A549 (cell line): Measurements from ENCODE around the gene AP5S1. TPM values are rescaled to one million over a fixed set of nuclear protein-coding genes. Genes with fewer than 3 reads are reported as not detected.

Source experiments
- ATAC-seq, 2 experiments: fragments of 200-7000 bp in 1 of 2; fragments of >200 bp in 1 of 2; cut with Nextera tagmentation in 1 of 2; cut with Tn5 transposase in 1 of 2; 3 replicates each; pipeline versions ENCODE4 v1.8.0 to v1.9.1; 2018 to 2020; ENCODE audit warnings: mild to moderate bottlenecking in 1 of 2, moderate library complexity in 1 of 2
- CTCF ChIA-PET: fragments of 300-600 bp; sonication (Branson Sonifier 250); formaldehyde crosslinking; extraction: SDS; loops from one replicate; lab custom pipeline; 2021; ENCODE audit warnings: antibody characterized with exemption, inconsistent platforms; lab: Yijun Ruan, JAX
- POLR2A ChIA-PET: fragments of 350-600 bp; formaldehyde crosslinking; extraction: SDS; loops from one replicate; lab custom pipeline; 2021; ENCODE audit warnings: antibody characterized with exemption, inconsistent platforms; lab: Yijun Ruan, JAX
- DNase-seq, 2 experiments: peaks; one replicate each; pipeline versions ENCODE4 v3.0.0 to v3.0.0-alpha.2; 2011 to 2016; ENCODE audit warnings: low read depth in 1 of 2, low spot score in 1 of 2
- FAIRE-seq: peaks from 2 replicates; lab custom pipeline; 2011; peaks lifted over from hg19 to GRCh38; lab: Jason Lieb, UNC
- H3K27ac ChIP-seq, 2 experiments: fragments of >200 bp; sonication (Bioruptor Twin); formaldehyde crosslinking; 3 replicates each; pipeline ENCODE4 v1.5.1; 2016 to 2017
- H3K4me1 ChIP-seq: fragments of >200 bp; sonication (Bioruptor Twin); formaldehyde crosslinking; 3 replicates; pipeline ENCODE4 v1.6.1; 2016
- H3K4me2 ChIP-seq: fragments of >200 bp; sonication (Bioruptor Twin); formaldehyde crosslinking; 3 replicates; pipeline ENCODE4 v1.6.1; 2016
- H3K4me3 ChIP-seq: fragments of >200 bp; sonication (Bioruptor Twin); formaldehyde crosslinking; 3 replicates; pipeline ENCODE4 v1.5.1; 2016
- H3K9me3 ChIP-seq: fragments of >200 bp; sonication (Bioruptor Twin); formaldehyde crosslinking; 3 replicates; pipeline ENCODE4 v1.6.1; 2016
- BCL3 ChIP-seq: fragments of >200 bp; sonication (Bioruptor Twin); formaldehyde crosslinking; IDR thresholded peaks from 3 replicates; pipeline ENCODE4 v1.6.1; 2016
- BHLHE40 ChIP-seq: IDR thresholded peaks from 2 replicates; pipeline ENCODE4 v1.6.1; 2012; ENCODE audit warnings: low read depth, low read length, inconsistent platforms
- CBX2 ChIP-seq: fragments of 200-600 bp; sonication (generic); IDR thresholded peaks from 2 replicates; pipeline ENCODE4 v1.6.1; 2016; ENCODE audit warnings: low read depth, mild to moderate bottlenecking, borderline replicate concordance
- CBX8 ChIP-seq: fragments of 200-600 bp; sonication (generic); IDR thresholded peaks from 2 replicates; pipeline ENCODE4 v1.6.1; 2016
- CEBPB ChIP-seq, 2 experiments: fragments of >200 bp in 1 of 2; sonication (Bioruptor Twin) in 1 of 2; formaldehyde crosslinking in 1 of 2; IDR thresholded peaks; 2 replicates each; pipeline ENCODE4 v1.6.1; 2012 to 2016
- CHD4 ChIP-seq: fragments of 200-600 bp; sonication (generic); IDR thresholded peaks from 2 replicates; pipeline ENCODE4 v1.6.1; 2016; ENCODE audit warnings: antibody characterized with exemption, mild to moderate bottlenecking, borderline replicate concordance
- CTCF ChIP-seq: fragments of >200 bp; sonication (Bioruptor Twin); formaldehyde crosslinking; IDR thresholded peaks from 3 replicates; pipeline ENCODE4 v1.5.1; 2016
- E2F6 ChIP-seq: IDR thresholded peaks from 2 replicates; pipeline ENCODE4 v1.6.1; 2012; ENCODE audit warnings: low read depth, borderline replicate concordance
- EHF ChIP-seq: fragments of 250-450 bp; sonication (Bioruptor Pico); IDR thresholded peaks from 2 replicates; pipeline ENCODE4 v1.5.0; 2020; ENCODE audit warnings: mild to moderate bottlenecking
- ELK1 ChIP-seq: fragments of 150-350 bp; IDR thresholded peaks from 2 replicates; pipeline ENCODE4 v1.6.1; 2014; ENCODE audit warnings: low read depth, mild to moderate bottlenecking, low read length
- ESRRA ChIP-seq: fragments of 150-350 bp; IDR thresholded peaks from 2 replicates; pipeline ENCODE4 v1.6.1; 2014; ENCODE audit warnings: mild to moderate bottlenecking, low read length, borderline replicate concordance
- FOSB ChIP-seq: fragments of 250-450 bp; sonication (Bioruptor Pico); IDR thresholded peaks from 2 replicates; pipeline ENCODE4 v1.5.0; 2020; ENCODE audit warnings: mild to moderate bottlenecking, moderate library complexity
- HES2 ChIP-seq: fragments of >200 bp; sonication (Bioruptor Twin); formaldehyde crosslinking; IDR thresholded peaks from 2 replicates; pipeline ENCODE4 v1.6.1; 2016
- HOXA7 ChIP-seq: fragments of 250-450 bp; sonication (Bioruptor Pico); IDR thresholded peaks from 2 replicates; pipeline ENCODE4 v1.5.0; 2020; ENCODE audit warnings: mild to moderate bottlenecking, moderate library complexity
- HOXB5 ChIP-seq: fragments of 250-450 bp; sonication (Bioruptor Pico); IDR thresholded peaks from 2 replicates; pipeline ENCODE4 v1.5.0; 2020; ENCODE audit warnings: mild to moderate bottlenecking, moderate library complexity
- JUN ChIP-seq, 2 experiments: fragments of >200 bp; sonication (Bioruptor Twin); formaldehyde crosslinking; IDR thresholded peaks; 2 replicates in 1 of 2; 3 replicates in 1 of 2; pipeline ENCODE4 v1.6.1; 2016 to 2017
- JUNB ChIP-seq: fragments of >200 bp; sonication (Bioruptor Twin); formaldehyde crosslinking; IDR thresholded peaks from 2 replicates; pipeline ENCODE4 v1.6.1; 2016
- KDM1A ChIP-seq: fragments of 200-600 bp; sonication (generic); IDR thresholded peaks from 2 replicates; pipeline ENCODE4 v1.6.1; 2016; ENCODE audit warnings: low read depth, mild to moderate bottlenecking
- MAFK ChIP-seq: fragments of 450-650 bp; IDR thresholded peaks from 2 replicates; pipeline ENCODE4 v1.6.1; 2014; ENCODE audit not compliant: partially characterized antibody
- MAX ChIP-seq: IDR thresholded peaks from 2 replicates; pipeline ENCODE4 v1.6.1; 2012
- MYC ChIP-seq: IDR thresholded peaks from 2 replicates; pipeline ENCODE4 v1.6.1; 2012; ENCODE audit warnings: mild to moderate bottlenecking, inconsistent platforms, low read length, improper control_type of control experiment, borderline replicate concordance
- NFE2L2 ChIP-seq: fragments of 150-350 bp; conservative IDR thresholded peaks from 2 replicates; pipeline ENCODE4 v1.6.1; 2014; ENCODE audit warnings: low read length
- NPAS2 ChIP-seq: fragments of 250-450 bp; sonication (Bioruptor Pico); IDR thresholded peaks from 2 replicates; pipeline ENCODE4 v1.8.0; 2022; ENCODE audit warnings: mild to moderate bottlenecking, moderate library complexity, borderline replicate concordance
- NR3C1 ChIP-seq: fragments of >200 bp; sonication (Bioruptor Twin); formaldehyde crosslinking; IDR thresholded peaks from 3 replicates; pipeline ENCODE4 v1.6.1; 2017
- POLR2AphosphoS2 ChIP-seq: conservative IDR thresholded peaks from 2 replicates; pipeline ENCODE4 v1.6.1; 2012; ENCODE audit warnings: low read length, improper control_type of control experiment, inconsistent platforms
- RAD21 ChIP-seq, 2 experiments: fragments of >200 bp in 1 of 2; sonication (Bioruptor Twin) in 1 of 2; formaldehyde crosslinking in 1 of 2; IDR thresholded peaks in 1 of 2; conservative IDR thresholded peaks in 1 of 2; 2 replicates in 1 of 2; 3 replicates in 1 of 2; pipeline ENCODE4 v1.6.1; 2012 to 2018; ENCODE audit warnings: inconsistent platforms in 1 of 2
- RARB ChIP-seq: fragments of 250-450 bp; sonication (Bioruptor Pico); IDR thresholded peaks from 2 replicates; pipeline ENCODE4 v1.8.0; 2021; ENCODE audit warnings: mild to moderate bottlenecking, moderate library complexity
- RFX5 ChIP-seq: fragments of 450-650 bp; IDR thresholded peaks from 2 replicates; pipeline ENCODE4 v1.7.1; 2014; ENCODE audit warnings: antibody characterized with exemption, mild to moderate bottlenecking, moderate library complexity
- RNF2 ChIP-seq: fragments of 200-600 bp; sonication (generic); IDR thresholded peaks from 2 replicates; pipeline ENCODE4 v1.6.1; 2016; ENCODE audit warnings: low read depth, mild to moderate bottlenecking, antibody characterized with exemption, moderate library complexity, borderline replicate concordance
- SMC3 ChIP-seq: fragments of >200 bp; sonication (Bioruptor Twin); formaldehyde crosslinking; IDR thresholded peaks from 3 replicates; pipeline ENCODE4 v1.6.1; 2018; ENCODE audit warnings: inconsistent platforms
- SREBF2 ChIP-seq: fragments of 450-650 bp; IDR thresholded peaks from 2 replicates; pipeline ENCODE4 v1.6.1; 2014; ENCODE audit warnings: mild to moderate bottlenecking, moderate library complexity
- TFCP2L1 ChIP-seq: fragments of 250-450 bp; sonication (Bioruptor Pico); IDR thresholded peaks from 2 replicates; pipeline ENCODE4 v1.5.0; 2021; ENCODE audit warnings: mild to moderate bottlenecking
- TP53 ChIP-seq: fragments of 250-450 bp; sonication (Bioruptor Pico); IDR thresholded peaks from 2 replicates; pipeline ENCODE4 v1.5.0; 2021; ENCODE audit warnings: mild to moderate bottlenecking, moderate library complexity
- ZC3H11A ChIP-seq: fragments of 450-650 bp; IDR thresholded peaks from 2 replicates; pipeline ENCODE4 v1.6.1; 2014; ENCODE audit warnings: antibody characterized with exemption, mild to moderate bottlenecking
- ZNF302 ChIP-seq: fragments of 250-450 bp; sonication (Bioruptor Pico); IDR thresholded peaks from 2 replicates; pipeline ENCODE4 v1.9.0; 2021; ENCODE audit warnings: inconsistent platforms, mild to moderate bottlenecking, moderate library complexity
- WGBS: methylation state at CpG from one replicate; pipeline ENCODE4 v1.1.6; 2017; ENCODE audit errors: missing lambda C conversion rate; 5-methylcytosine and 5-hydroxymethylcytosine counted together
- polyA minus RNA-seq: library from RNA; depleted of rRNA, polyadenylated mRNA; stranded (reverse); fragments of >200 nt; gene quantifications from 2 replicates; pipeline ENCODE4 v1.2.3, GENCODE V29; 2011; rRNA and poly(A)+ RNA removed
- polyA plus RNA-seq, 4 experiments: library from polyadenylated mRNA; depleted of rRNA in 3 of 4; stranded (reverse); fragments of >200 nt; fragmentation: RNase III in 1 of 4; extraction: RNeasy Plus Mini Kit Qiagen cat#74134 plus additional on column Dnase treatment in 1 of 4; gene quantifications; 2 replicates in 3 of 4; 3 replicates in 1 of 4; pipeline ENCODE4 v1.2.3, GENCODE V29; 2011 to 2017

The AP5S1 gene
- 10.2 and 11.8 TPM in 2 replicates for polyA plus RNA-seq (2011; rRNA removed)
- polyA plus RNA-seq (2012; cell fraction: cytosol; rRNA removed) = 15.6 and 19.0 TPM in 2 replicates
- polyA plus RNA-seq (2012; cell fraction: nucleus; rRNA removed) = 15.2 and 20.0 TPM in 2 replicates
- 17.7 to 20.6 TPM (median 19.9 TPM) in 3 replicates for polyA plus RNA-seq (2017; fragmentation: RNase III; extraction: RNeasy Plus Mini Kit Qiagen cat#74134 plus additional on column Dnase treatment)
- polyA minus RNA-seq = 21.2 and 27.1 TPM in 2 replicates

GRCh38 chr20:3820048-3820900 is at the start of gene AP5S1:
Gene AP5S1, plus strand, starts transcription at chr20:3820547. Its CDS starts 1,571 bp downstream, at chr20:3822118.
- CTCF ChIA-PET = interaction anchor here (0.6 to 13.5 kb wide), 33 partner anchors 15 to 252 kb away, joined by 3 to 132 read pairs (median 5); partner anchors contain the start of genes ADISSP and MAVS
- under 1% methylated on average over 77 of the region's 96 CpGs for WGBS
- peak within 1 kb of the TSS; percentile 74 for H3K4me2 ChIP-seq
- peak within 1 kb of the TSS; percentile 63 for H3K4me3 ChIP-seq
- no peaks in the 10 kb centered on the region for H3K9me3 ChIP-seq
- ATAC-seq (peak; percentile 77 to 82), FAIRE-seq (peak; percentile 70), DNase-seq (peak; percentile 88 to 99)
- POLR2A ChIA-PET = interaction anchor here (0.6 to 3.7 kb wide), 14 partner anchors 8 to 265 kb away, joined by 3 to 40 read pairs (median 6); partner anchors contain the start of genes ADISSP, CDC25B, CENPB and SPEF1
- H3K27ac ChIP-seq = peak within 1 kb of the TSS; percentile 91 to 92
- H3K4me1 ChIP-seq = peaks cover 28% of the 10 kb centered on the region
- peak; percentile 62; the same call in 1 of the 2 replicates for TF ChIP-seq HOXB5
- TF ChIP-seq NPAS2 (CRISPR knock-in tag) = peak; percentile 32; the same call in 1 of the 2 replicates
- peak; percentile 86 to 97 for TF ChIP-seq JUN (IDR thresholded peaks at IDR 0.05)
- peak; percentile 55 for TF ChIP-seq MYC
- TF ChIP-seq ESRRA = no peak; the same call in none of the 2 replicates
- TF ChIP-seq CBX2 = no peak
- peak in 1 of 2 experiments; percentile 4; a peak in 1 of 4 replicates for TF ChIP-seq CEBPB (IDR thresholded peaks at IDR 0.05)
- TF ChIP-seq EHF (CRISPR knock-in tag) = no peak
- TF ChIP-seq CBX8 = no peak
- TF ChIP-seq MAX = peak; percentile 87
- TF ChIP-seq FOSB (CRISPR knock-in tag) = no peak
- TF ChIP-seq ZNF302 (CRISPR knock-in tag) = no peak
- no peak for TF ChIP-seq HES2
- TF ChIP-seq JUNB = no peak
- no peak for TF ChIP-seq RNF2
- TF ChIP-seq TP53 (CRISPR knock-in tag) = peak; percentile 12; the same call in 1 of the 2 replicates
- no peak for TF ChIP-seq ELK1
- TF ChIP-seq MAFK = peak; percentile 88
- TF ChIP-seq CHD4 = no peak
- no peak for TF ChIP-seq HOXA7 (CRISPR knock-in tag)
- no peak for TF ChIP-seq BHLHE40
- TF ChIP-seq ZC3H11A = no peak
- peak; percentile 73; the same call in 1 of the 2 replicates for TF ChIP-seq E2F6
- TF ChIP-seq POLR2AphosphoS2 = no peak
- TF ChIP-seq NR3C1 = no peak
- peak; percentile 100 for TF ChIP-seq SMC3
- peak; percentile 93 for TF ChIP-seq BCL3
- TF ChIP-seq SREBF2 = no peak
- TF ChIP-seq KDM1A = no peak
- TF ChIP-seq RAD21 (conservative IDR thresholded peaks at IDR 0.05 in 1 of 2, IDR thresholded peaks at IDR 0.05 in 1 of 2) = peak; percentile 75 to 98
- TF ChIP-seq CTCF = peak; percentile 100
- peak; percentile 18; the same call in 1 of the 2 replicates for TF ChIP-seq TFCP2L1 (CRISPR knock-in tag)
- TF ChIP-seq RARB (CRISPR knock-in tag) = no peak
- TF ChIP-seq NFE2L2 = no peak
- peak; percentile 33; the same call in 1 of the 2 replicates for TF ChIP-seq RFX5
